Measurements from ENCODE around the gene SLC25A19. TPM values are rescaled to one million over a fixed set of nuclear protein-coding genes. Genes with fewer than 3 reads are reported as not detected.

SLC25A19 gene
- total and polyA plus RNA-seq, 9 donors, result 4.1 to 12.1 (median 7.4) TPM

- Histone ChIP-seq H3K9me3 (no peaks in the 10 kb centered on the region), H3K27ac (no peak overlapping the region), H3K36me3 (no peaks in the 10 kb centered on the region), H3K4me1 (ENCODE audit: insufficient read depth) (peaks cover 2% of the 10 kb centered on the region), H3K27me3 (no peaks in the 10 kb centered on the region), H3K4me3 (peak overlapping the region; percentile 82)
- intact Hi-C loops (cut with DNase I), result loop anchor here in 1 of 4 donors (5.0 kb wide), 1 partner anchor 135 kb away; the partner anchor contains the start of gene GRB2
- peak in 2 of 5 donors; percentile 30 to 56 for DNase-seq
- no peak for TF ChIP-seq EP300 (IDR thresholded peaks at IDR 0.05)
- TF ChIP-seq POLR2A (IDR thresholded peaks at IDR 0.05), result no peak
- TF ChIP-seq CTCF (IDR thresholded peaks at IDR 0.05), result no peak
- WGBS, 3 donors, result 36 to 47% (median 44%) methylated on average over 24 of the region's 24 CpGs
Observed at GRCh38 chr17:75271955-75272847, 17.0 kb downstream of the SLC25A19 start.

DNA sequence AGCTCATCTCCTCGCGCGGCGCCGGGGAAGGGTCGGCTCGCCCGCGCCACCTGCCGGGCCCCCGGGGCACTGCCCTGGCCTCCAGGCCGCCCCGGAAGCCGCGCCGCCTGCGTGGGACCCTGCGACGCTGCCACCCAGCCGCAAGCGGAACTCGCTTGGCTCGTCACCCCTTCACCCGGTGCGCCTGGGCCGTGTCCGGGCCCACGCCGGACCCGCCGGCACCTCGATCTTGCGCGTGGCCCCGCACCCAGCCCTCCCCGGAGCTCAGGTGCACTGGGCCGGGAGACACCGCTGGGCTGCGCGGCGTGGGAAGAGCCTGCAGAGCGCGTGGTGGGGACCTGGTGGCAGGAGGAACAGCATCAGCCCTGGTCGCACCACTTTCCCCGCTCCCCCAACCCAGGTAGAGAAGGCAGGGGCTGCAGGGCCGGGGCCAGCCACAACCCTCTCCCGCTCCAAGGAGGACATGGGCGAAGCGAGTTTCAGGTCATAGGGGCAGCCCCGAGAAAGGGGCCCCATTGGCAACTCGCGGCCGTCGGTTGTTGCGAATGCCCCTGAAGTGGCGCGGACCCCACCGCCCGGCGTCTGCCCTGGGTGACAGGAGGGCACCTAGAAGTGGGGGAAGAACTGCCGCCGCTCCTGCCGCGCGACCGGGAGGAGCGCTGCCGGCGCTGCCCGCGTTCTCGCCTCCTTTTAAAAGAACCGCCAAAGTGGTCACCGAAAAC is 17.8 kb downstream of the SLC25A19 start:
- Histone ChIP-seq H3K36me3 (no peaks in the 10 kb centered on the region), H3K9me3 (no peaks in the 10 kb centered on the region), H3K4me1 (ENCODE audit: insufficient read depth) (peaks cover 2% of the 10 kb centered on the region), H3K27ac (peak overlapping the region; percentile 22 to 71), H3K4me3 (peak overlapping the region; percentile 82), H3K27me3 (no peaks in the 10 kb centered on the region)
- TF ChIP-seq EP300 (IDR thresholded peaks at IDR 0.05), result no peak
- peak; percentile 57 to 97 (median 95) for TF ChIP-seq CTCF (IDR thresholded peaks at IDR 0.05)
- peak; percentile 69 to 87 (median 78) for DNase-seq
- 0 to 1% (median 1%) methylated on average over 44 to 74 of the region's 74 CpGs for WGBS, 3 donors
- intact Hi-C loops (cut with DNase I), result loop anchor here in 1 of 4 donors (5.0 kb wide), 1 partner anchor 136 kb away; the partner anchor contains the start of gene GRB2

GRCh38 chr17:75270966-75271232 is 18.3 kb downstream of the SLC25A19 start, which contains the start of gene MIF4GD:
Gene MIF4GD (minus strand): TSS chr17:75271231. CDS start chr17:75270195, 1,036 bp downstream.
- TF ChIP-seq EP300 (IDR thresholded peaks at IDR 0.05) (no peak), POLR2A (IDR thresholded peaks at IDR 0.05) (peak; percentile 47)
- DNase-seq, result no peak
- Histone ChIP-seq H3K4me3 (peak within 1 kb of the TSS; percentile 82), H3K9me3 (no peaks in the 10 kb centered on the region), H3K27me3 (no peaks in the 10 kb centered on the region), H3K36me3 (no peaks in the 10 kb centered on the region), H3K4me1 (ENCODE audit: insufficient read depth) (peaks cover 2% of the 10 kb centered on the region), H3K27ac (peak within 1 kb of the TSS; percentile 67 to 85)
- intact Hi-C loops (cut with DNase I), result loop anchor here in 1 of 4 donors (5.0 kb wide), 1 partner anchor 136 kb away; the partner anchor contains the start of gene GRB2
- 0 to 2% (median 1%) methylated on average over 12 to 39 of the region's 39 CpGs for WGBS, 3 donors

GRCh38 chr17:75270218-75270965 is 18.8 kb downstream of the SLC25A19 start:
- peak; percentile 63 to 76 (median 72) for DNase-seq
- WGBS, 3 donors, result 1 to 2% (median 1%) methylated on average over 29 to 47 of the region's 47 CpGs
- Histone ChIP-seq H3K36me3 (no peaks in the 10 kb centered on the region), H3K4me3 (peak overlapping the region; percentile 82), H3K27ac (peak overlapping the region; percentile 67 to 85), H3K4me1 (ENCODE audit: insufficient read depth) (peaks cover 2% of the 10 kb centered on the region), H3K9me3 (no peaks in the 10 kb centered on the region), H3K27me3 (no peaks in the 10 kb centered on the region)
- TF ChIP-seq POLR2A (IDR thresholded peaks at IDR 0.05), result no peak
- no peak for TF ChIP-seq CTCF (IDR thresholded peaks at IDR 0.05)
- TF ChIP-seq EP300 (IDR thresholded peaks at IDR 0.05), result no peak
- intact Hi-C loops (cut with DNase I), result loop anchor here in 1 of 4 donors (5.0 kb wide), 1 partner anchor 137 kb away; the partner anchor contains the start of gene GRB2
